ENCODE data around the gene RNF213.
"Not testable (repeated sequence)": the region's sequence is repeated elsewhere in the genome, so short reads cannot be mapped to it uniquely, and the experiment has no call there.

RNF213 gene

DNA sequence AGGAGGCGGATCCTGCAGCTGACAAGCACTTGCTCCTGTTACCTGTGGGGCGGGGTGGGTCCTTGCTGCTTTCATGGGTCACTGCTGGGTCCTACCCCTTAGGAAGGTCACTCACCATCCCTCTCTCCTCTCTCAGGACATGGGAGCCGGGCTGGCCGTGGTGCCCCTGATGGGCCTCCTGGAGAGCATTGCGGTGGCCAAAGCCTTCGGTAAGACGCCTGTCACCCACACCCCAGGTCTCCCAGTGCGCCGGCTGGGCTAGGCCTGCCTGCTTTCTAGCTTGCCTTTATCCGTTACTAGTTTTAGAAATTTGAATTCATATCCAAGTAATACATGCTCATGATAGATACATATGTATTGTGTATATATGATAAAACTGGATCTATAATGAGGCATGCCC, 23.3 kb upstream of the RNF213 start:
- TF ChIP-seq YY1 (IDR thresholded peaks at IDR 0.05; ENCODE audit: insufficient read depth, insufficient read length), result no peak
- no peak for TF ChIP-seq ZNF274 (IDR thresholded peaks at IDR 0.05; ENCODE audit: low read depth, low read length)
- no peak for TF ChIP-seq SUZ12 (IDR thresholded peaks at IDR 0.05; ENCODE audit: extremely low read depth, insufficient read depth, insufficient read length)
- peaks cover 56% of the 10 kb centered on the region for H3K36me3 ChIP-seq (ENCODE audit: insufficient read depth, insufficient read length, low read length)
- DNase-seq (ENCODE audit: low read depth, low spot score), result no peak

DNA sequence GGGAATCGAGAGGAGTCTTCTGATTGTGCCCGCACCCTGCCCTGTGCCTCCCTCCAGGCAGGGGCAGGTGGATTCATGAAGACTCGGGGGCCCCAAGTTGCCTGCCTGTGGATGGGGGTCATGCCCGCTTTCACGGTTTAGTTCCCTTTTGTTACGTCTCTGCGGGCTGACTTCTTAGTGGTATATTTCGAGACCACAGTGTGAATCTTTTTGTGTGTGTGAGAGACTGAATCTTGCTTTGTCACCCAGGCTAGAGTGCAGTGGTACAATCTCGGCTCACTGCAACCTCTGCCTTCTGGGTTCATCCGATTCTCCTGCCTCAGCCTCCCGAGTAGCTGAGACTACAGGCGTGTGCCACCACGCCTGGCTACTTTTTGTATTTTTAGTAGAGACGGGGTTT, 18.1 kb upstream of the RNF213 start:
- no peaks in the 10 kb centered on the region for H3K9me3 ChIP-seq (ENCODE audit: insufficient read depth, low read length)
- peaks cover 7% of the 10 kb centered on the region for H3K4me1 ChIP-seq (ENCODE audit: insufficient read depth, insufficient read length)
- DNase-seq (ENCODE audit: low read depth, low spot score), result no peak
- TF ChIP-seq SUZ12 (IDR thresholded peaks at IDR 0.05; ENCODE audit: extremely low read depth, insufficient read depth, insufficient read length) (no peak), ZNF274 (IDR thresholded peaks at IDR 0.05; ENCODE audit: low read depth, low read length) (no peak), YY1 (IDR thresholded peaks at IDR 0.05; ENCODE audit: insufficient read depth, insufficient read length) (no peak)
- no peak overlapping the region for H3K9ac ChIP-seq (ENCODE audit: insufficient read length, low read depth)
- no peak overlapping the region for H3K4me3 ChIP-seq (ENCODE audit: insufficient read length, low read depth)
- H3K36me3 ChIP-seq (ENCODE audit: insufficient read depth, insufficient read length, low read length), result peaks cover 59% of the 10 kb centered on the region
- no peaks in the 10 kb centered on the region for H3K27me3 ChIP-seq (ENCODE audit: insufficient read depth, insufficient read length)

More for the DNA sequence above, 23.3 kb upstream of the RNF213 start:
- no peak overlapping the region for H3K9ac ChIP-seq (ENCODE audit: insufficient read length, low read depth)
- no peak overlapping the region for H3K4me3 ChIP-seq (ENCODE audit: insufficient read length, low read depth)
- H3K27me3 ChIP-seq (ENCODE audit: insufficient read depth, insufficient read length), result no peaks in the 10 kb centered on the region
- peaks cover 14% of the 10 kb centered on the region for H3K9me3 ChIP-seq (ENCODE audit: insufficient read depth, low read length)
- no peaks in the 10 kb centered on the region for H3K4me1 ChIP-seq (ENCODE audit: insufficient read depth, insufficient read length)

DNA sequence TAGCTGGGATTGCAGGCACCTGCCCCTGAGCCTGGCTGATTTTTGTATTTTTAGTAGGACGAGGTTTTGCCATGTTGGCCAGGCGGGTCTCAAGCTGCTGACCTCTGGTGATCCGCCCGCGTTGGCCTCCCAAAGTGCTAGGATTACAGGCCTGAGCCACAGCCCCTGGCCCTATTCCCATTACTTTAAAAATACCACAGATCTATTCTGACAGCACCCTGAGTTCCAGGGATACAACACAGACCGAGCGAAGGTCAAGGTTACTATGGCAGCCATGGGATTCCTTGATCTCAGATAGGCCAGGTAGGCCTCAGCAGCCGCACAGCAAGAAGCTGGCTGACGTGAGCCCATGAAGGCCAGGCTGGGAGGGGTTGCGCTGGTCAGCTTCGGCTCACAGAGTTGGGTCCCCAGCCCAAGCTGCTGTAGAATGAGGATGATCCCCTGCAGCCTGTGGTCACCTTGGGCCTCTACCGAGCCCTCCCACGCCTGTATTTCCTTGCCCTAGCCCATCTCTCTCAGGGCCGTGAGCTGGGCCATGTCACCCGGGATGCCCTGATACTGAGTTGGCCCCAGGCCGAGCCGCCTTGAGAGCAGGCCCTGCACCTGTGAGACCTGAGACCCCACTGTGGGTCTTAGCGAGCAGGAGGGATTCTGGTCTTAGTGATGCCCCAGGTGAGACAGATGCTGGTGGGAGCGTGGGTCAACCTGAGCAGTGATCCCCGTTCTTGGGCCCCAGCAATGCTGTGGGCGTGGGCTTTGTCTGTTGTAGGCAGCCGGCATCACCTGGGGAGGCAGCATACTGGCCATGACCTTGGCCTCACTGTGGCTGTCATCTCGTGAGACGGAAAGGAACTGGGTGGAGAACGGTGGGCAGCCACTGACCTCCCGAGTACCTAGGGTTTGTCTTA, 16.9 kb upstream of the RNF213 start:
- Histone ChIP-seq H3K4me1 (ENCODE audit: insufficient read depth, insufficient read length) (peaks cover 7% of the 10 kb centered on the region), H3K36me3 (ENCODE audit: insufficient read depth, insufficient read length, low read length) (peaks cover 65% of the 10 kb centered on the region), H3K27me3 (ENCODE audit: insufficient read depth, insufficient read length) (no peaks in the 10 kb centered on the region), H3K9ac (ENCODE audit: insufficient read length, low read depth) (no peak overlapping the region), H3K9me3 (ENCODE audit: insufficient read depth, low read length) (no peaks in the 10 kb centered on the region), H3K4me3 (ENCODE audit: insufficient read length, low read depth) (no peak overlapping the region)
- TF ChIP-seq ZNF274 (IDR thresholded peaks at IDR 0.05; ENCODE audit: low read depth, low read length) (no peak), SUZ12 (IDR thresholded peaks at IDR 0.05; ENCODE audit: extremely low read depth, insufficient read depth, insufficient read length) (no peak), YY1 (IDR thresholded peaks at IDR 0.05; ENCODE audit: insufficient read depth, insufficient read length) (no peak)
- DNase-seq (ENCODE audit: low read depth, low spot score), result no peak

DNA sequence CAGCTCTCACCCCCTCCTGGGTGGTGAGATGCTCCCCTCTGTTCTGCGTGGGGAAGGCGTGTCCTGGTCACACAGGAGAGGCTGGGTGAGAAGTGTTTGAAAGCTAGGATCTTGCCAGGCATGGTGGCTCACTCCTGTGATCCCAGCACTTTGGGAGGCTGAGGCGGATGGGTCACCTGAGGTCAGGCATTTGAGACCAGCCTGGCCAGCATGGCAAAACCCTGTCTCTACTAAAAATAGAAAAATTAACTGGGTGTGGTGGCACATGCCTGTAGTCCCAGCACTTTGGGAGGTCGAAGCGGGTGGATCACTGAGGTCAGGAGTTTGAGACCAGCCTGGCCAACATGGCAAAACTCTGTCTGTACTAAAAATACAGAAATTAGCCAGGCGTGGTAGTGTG, 16.2 kb upstream of the RNF213 start:
- H3K4me3 ChIP-seq (ENCODE audit: insufficient read length, low read depth); H3K9me3 ChIP-seq (ENCODE audit: insufficient read depth, low read length); DNase-seq (ENCODE audit: low read depth, low spot score); H3K9ac ChIP-seq (ENCODE audit: insufficient read length, low read depth); H3K4me1 ChIP-seq (ENCODE audit: insufficient read depth, insufficient read length); H3K27me3 ChIP-seq (ENCODE audit: insufficient read depth, insufficient read length): not testable (repeated sequence)
- H3K36me3 ChIP-seq (ENCODE audit: insufficient read depth, insufficient read length, low read length), result peaks cover 70% of the 10 kb centered on the region

DNA sequence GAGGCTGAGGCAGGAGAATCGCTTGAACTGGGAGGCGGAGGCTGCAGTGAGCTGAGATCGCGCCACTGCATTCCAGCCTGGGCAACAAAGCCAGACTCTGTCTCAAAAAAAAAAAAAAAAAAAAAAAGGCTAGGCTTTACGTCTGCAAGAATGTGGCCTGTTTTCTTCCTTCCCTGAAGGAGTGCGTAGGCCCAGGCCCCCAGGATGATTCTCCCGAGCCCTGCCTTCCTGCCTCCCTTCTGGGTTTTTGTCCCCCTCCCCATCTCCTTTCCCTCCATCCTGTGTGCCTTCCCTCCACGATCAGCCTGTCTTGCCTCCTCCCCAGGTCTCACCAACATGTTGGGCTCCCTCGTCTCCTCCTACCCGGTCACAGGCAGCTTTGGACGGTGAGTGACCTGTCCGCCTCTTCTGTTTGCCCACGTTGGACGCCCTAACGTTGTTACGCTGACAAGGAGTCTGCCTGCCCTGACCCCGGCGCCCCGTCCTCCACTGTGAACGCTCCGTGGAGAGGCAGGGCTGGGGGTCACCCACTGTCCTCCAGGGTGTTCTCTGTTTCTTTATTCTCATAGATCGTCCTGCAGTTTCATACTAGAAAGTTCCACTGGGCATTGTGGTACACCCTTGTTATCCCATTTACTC, 15.7 kb upstream of the RNF213 start:
- no peak overlapping the region for H3K9ac ChIP-seq (ENCODE audit: insufficient read length, low read depth)

DNA sequence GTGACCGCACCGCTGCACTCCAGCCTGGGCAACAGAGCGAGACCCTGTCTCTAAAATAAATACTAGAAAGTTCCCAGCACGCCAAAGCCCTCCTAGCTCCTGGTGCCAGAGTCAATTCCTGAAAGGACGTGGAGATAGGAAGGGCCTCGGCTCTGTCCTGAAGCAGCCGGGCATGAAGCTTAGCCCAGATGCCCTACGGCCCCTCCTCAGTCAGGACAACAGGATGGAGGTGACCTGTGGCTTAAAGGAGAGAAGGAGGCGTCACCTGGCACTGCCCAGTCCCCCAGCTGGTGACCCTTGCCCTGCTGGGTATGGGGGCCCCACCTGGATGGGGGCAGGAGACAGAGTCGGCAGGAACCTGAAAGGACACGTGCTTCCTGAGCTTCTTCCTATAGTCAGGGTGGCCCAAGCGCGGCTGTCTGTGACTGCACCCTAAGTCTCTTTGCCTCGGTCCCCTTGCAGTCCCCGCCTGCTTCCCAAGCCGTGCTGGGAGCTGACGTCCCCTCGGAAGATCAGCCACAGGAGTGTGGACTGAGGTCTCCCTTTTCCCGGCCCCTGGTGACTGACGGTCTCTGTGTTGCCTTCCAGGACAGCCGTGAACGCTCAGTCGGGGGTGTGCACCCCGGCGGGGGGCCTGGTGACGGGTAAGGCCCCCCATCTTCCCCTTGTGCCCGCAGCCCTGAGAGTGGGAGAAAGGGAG, 14.9 kb upstream of the RNF213 start:
- TF ChIP-seq YY1 (IDR thresholded peaks at IDR 0.05; ENCODE audit: insufficient read depth, insufficient read length), result no peak
- TF ChIP-seq ZNF274 (IDR thresholded peaks at IDR 0.05; ENCODE audit: low read depth, low read length), result no peak
- no peak for TF ChIP-seq SUZ12 (IDR thresholded peaks at IDR 0.05; ENCODE audit: extremely low read depth, insufficient read depth, insufficient read length)
- Histone ChIP-seq H3K4me1 (ENCODE audit: insufficient read depth, insufficient read length) (peaks cover 10% of the 10 kb centered on the region), H3K9me3 (ENCODE audit: insufficient read depth, low read length) (no peaks in the 10 kb centered on the region), H3K27me3 (ENCODE audit: insufficient read depth, insufficient read length) (no peaks in the 10 kb centered on the region), H3K36me3 (ENCODE audit: insufficient read depth, insufficient read length, low read length) (peaks cover 72% of the 10 kb centered on the region), H3K4me3 (ENCODE audit: insufficient read length, low read depth) (no peak overlapping the region), H3K9ac (ENCODE audit: insufficient read length, low read depth) (no peak overlapping the region)
- DNase-seq (ENCODE audit: low read depth, low spot score), result no peak

More for the DNA sequence above, 15.7 kb upstream of the RNF213 start:
- no peak for DNase-seq (ENCODE audit: low read depth, low spot score)
- Histone ChIP-seq H3K4me1 (ENCODE audit: insufficient read depth, insufficient read length) (peaks cover 10% of the 10 kb centered on the region), H3K9me3 (ENCODE audit: insufficient read depth, low read length) (no peaks in the 10 kb centered on the region), H3K27me3 (ENCODE audit: insufficient read depth, insufficient read length) (no peaks in the 10 kb centered on the region), H3K4me3 (ENCODE audit: insufficient read length, low read depth) (no peak overlapping the region), H3K36me3 (ENCODE audit: insufficient read depth, insufficient read length, low read length) (peaks cover 68% of the 10 kb centered on the region)
- TF ChIP-seq ZNF274 (IDR thresholded peaks at IDR 0.05; ENCODE audit: low read depth, low read length) (no peak), SUZ12 (IDR thresholded peaks at IDR 0.05; ENCODE audit: extremely low read depth, insufficient read depth, insufficient read length) (no peak), YY1 (IDR thresholded peaks at IDR 0.05; ENCODE audit: insufficient read depth, insufficient read length) (no peak)

DNA sequence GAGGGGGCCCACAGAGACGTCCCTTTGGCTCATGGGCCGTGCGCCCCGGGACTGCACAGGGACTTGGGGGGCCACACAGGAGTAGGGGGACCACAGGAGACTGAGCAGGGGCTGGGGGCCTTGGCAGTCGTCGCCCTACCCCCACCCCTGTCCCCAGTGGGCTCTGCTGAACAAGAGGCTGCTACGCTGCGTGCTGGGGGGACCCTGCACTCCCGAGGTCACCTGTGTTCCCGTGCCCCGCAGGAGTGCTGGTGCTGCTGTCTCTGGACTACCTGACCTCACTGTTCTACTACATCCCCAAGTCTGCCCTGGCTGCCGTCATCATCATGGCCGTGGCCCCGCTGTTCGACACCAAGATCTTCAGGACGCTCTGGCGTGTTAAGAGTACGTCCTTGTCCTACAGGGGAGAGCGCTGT, 14.4 kb upstream of the RNF213 start:
- Histone ChIP-seq H3K9me3 (ENCODE audit: insufficient read depth, low read length) (no peaks in the 10 kb centered on the region), H3K36me3 (ENCODE audit: insufficient read depth, insufficient read length, low read length) (peaks cover 69% of the 10 kb centered on the region), H3K27me3 (ENCODE audit: insufficient read depth, insufficient read length) (no peaks in the 10 kb centered on the region), H3K4me3 (ENCODE audit: insufficient read length, low read depth) (no peak overlapping the region), H3K4me1 (ENCODE audit: insufficient read depth, insufficient read length) (peaks cover 10% of the 10 kb centered on the region), H3K9ac (ENCODE audit: insufficient read length, low read depth) (no peak overlapping the region)
- no peak for DNase-seq (ENCODE audit: low read depth, low spot score)
- TF ChIP-seq ZNF274 (IDR thresholded peaks at IDR 0.05; ENCODE audit: low read depth, low read length) (no peak), SUZ12 (IDR thresholded peaks at IDR 0.05; ENCODE audit: extremely low read depth, insufficient read depth, insufficient read length) (no peak), YY1 (IDR thresholded peaks at IDR 0.05; ENCODE audit: insufficient read depth, insufficient read length) (no peak)
